ENCODE data around the gene HAPLN2.

HAPLN2 gene

GRCh38 chr1:156593661-156593989 is 25.6 kb upstream of the HAPLN2 start:
- Histone ChIP-seq H3K79me2 (no peaks in the 10 kb centered on the region), H2AFZ (no peak overlapping the region), H3K4me2 (ENCODE audit: low read length) (no peak overlapping the region), H3K9ac (no peak overlapping the region), H3K27ac (no peak overlapping the region), H3K9me3 (ENCODE audit: control insufficient read depth, low read length) (no peaks in the 10 kb centered on the region), H3K4me1 (peaks cover 4% of the 10 kb centered on the region), H3K27me3 (ENCODE audit: control insufficient read depth, insufficient read depth, low read length) (no peaks in the 10 kb centered on the region), H3K36me3 (ENCODE audit: control insufficient read depth, insufficient read depth, low read length) (no peaks in the 10 kb centered on the region), H3K4me3 (ENCODE audit: low read depth, low read length) (no peak overlapping the region)
- TF ChIP-seq CTCF (IDR thresholded peaks at IDR 0.05), result no peak

GRCh38 chr1:156594190-156594589 is 25.0 kb upstream of the HAPLN2 start:
- H2AFZ ChIP-seq, result no peak overlapping the region
- H3K9ac ChIP-seq, result no peak overlapping the region
- TF ChIP-seq CTCF (IDR thresholded peaks at IDR 0.05), result no peak
- H3K36me3 ChIP-seq (ENCODE audit: control insufficient read depth, insufficient read depth, low read length), result no peaks in the 10 kb centered on the region
- H3K4me3 ChIP-seq (ENCODE audit: low read depth, low read length), result no peak overlapping the region
- no peaks in the 10 kb centered on the region for H3K9me3 ChIP-seq (ENCODE audit: control insufficient read depth, low read length)
- H3K27ac ChIP-seq, result no peak overlapping the region
- H3K4me2 ChIP-seq (ENCODE audit: low read length), result no peak overlapping the region
- H3K27me3 ChIP-seq (ENCODE audit: control insufficient read depth, insufficient read depth, low read length), result no peaks in the 10 kb centered on the region
- H3K4me1 ChIP-seq, result peaks cover 4% of the 10 kb centered on the region
- H3K79me2 ChIP-seq, result no peaks in the 10 kb centered on the region

- H3K9ac ChIP-seq, result no peak overlapping the region
- H3K9me3 ChIP-seq (ENCODE audit: control insufficient read depth, low read length), result no peaks in the 10 kb centered on the region
- TF ChIP-seq CTCF (IDR thresholded peaks at IDR 0.05), result no peak
- no peaks in the 10 kb centered on the region for H3K27me3 ChIP-seq (ENCODE audit: control insufficient read depth, insufficient read depth, low read length)
- no peaks in the 10 kb centered on the region for H3K79me2 ChIP-seq
- no peak overlapping the region for H3K4me3 ChIP-seq (ENCODE audit: low read depth, low read length)
- H2AFZ ChIP-seq, result no peak overlapping the region
- no peak overlapping the region for H3K27ac ChIP-seq
- no peaks in the 10 kb centered on the region for H3K36me3 ChIP-seq (ENCODE audit: control insufficient read depth, insufficient read depth, low read length)
- H3K4me1 ChIP-seq, result peaks cover 4% of the 10 kb centered on the region
- H3K4me2 ChIP-seq (ENCODE audit: low read length), result no peak overlapping the region
Measured at GRCh38 chr1:156595016-156595415, 24.2 kb upstream of the HAPLN2 start.

GRCh38 chr1:156596426-156596825 is 22.8 kb upstream of the HAPLN2 start:
- TF ChIP-seq CTCF (IDR thresholded peaks at IDR 0.05), result no peak
- H3K79me2 ChIP-seq, result no peaks in the 10 kb centered on the region
- no peak overlapping the region for H2AFZ ChIP-seq
- H3K9me3 ChIP-seq (ENCODE audit: control insufficient read depth, low read length), result no peaks in the 10 kb centered on the region
- H3K36me3 ChIP-seq (ENCODE audit: control insufficient read depth, insufficient read depth, low read length), result no peaks in the 10 kb centered on the region
- no peaks in the 10 kb centered on the region for H3K4me1 ChIP-seq
- no peaks in the 10 kb centered on the region for H3K27me3 ChIP-seq (ENCODE audit: control insufficient read depth, insufficient read depth, low read length)
- no peak overlapping the region for H3K4me3 ChIP-seq (ENCODE audit: low read depth, low read length)
- no peak overlapping the region for H3K9ac ChIP-seq
- H3K27ac ChIP-seq, result no peak overlapping the region
- H3K4me2 ChIP-seq (ENCODE audit: low read length), result no peak overlapping the region

- Histone ChIP-seq H3K79me2 (no peaks in the 10 kb centered on the region), H3K27ac (no peak overlapping the region), H3K9ac (no peak overlapping the region), H3K9me3 (ENCODE audit: control insufficient read depth, low read length) (no peaks in the 10 kb centered on the region), H3K27me3 (ENCODE audit: control insufficient read depth, insufficient read depth, low read length) (no peaks in the 10 kb centered on the region), H3K36me3 (ENCODE audit: control insufficient read depth, insufficient read depth, low read length) (no peaks in the 10 kb centered on the region), H3K4me1 (no peaks in the 10 kb centered on the region), H3K4me3 (ENCODE audit: low read depth, low read length) (no peak overlapping the region), H3K4me2 (ENCODE audit: low read length) (no peak overlapping the region), H2AFZ (no peak overlapping the region)
- no peak for TF ChIP-seq CTCF (IDR thresholded peaks at IDR 0.05)
Measured at GRCh38 chr1:156598125-156598524, 21.1 kb upstream of the HAPLN2 start.

All from parathyroid adenoma (tissue), 2 donors.